ENCODE results near the gene TLE2.

Gene TLE2

DNA sequence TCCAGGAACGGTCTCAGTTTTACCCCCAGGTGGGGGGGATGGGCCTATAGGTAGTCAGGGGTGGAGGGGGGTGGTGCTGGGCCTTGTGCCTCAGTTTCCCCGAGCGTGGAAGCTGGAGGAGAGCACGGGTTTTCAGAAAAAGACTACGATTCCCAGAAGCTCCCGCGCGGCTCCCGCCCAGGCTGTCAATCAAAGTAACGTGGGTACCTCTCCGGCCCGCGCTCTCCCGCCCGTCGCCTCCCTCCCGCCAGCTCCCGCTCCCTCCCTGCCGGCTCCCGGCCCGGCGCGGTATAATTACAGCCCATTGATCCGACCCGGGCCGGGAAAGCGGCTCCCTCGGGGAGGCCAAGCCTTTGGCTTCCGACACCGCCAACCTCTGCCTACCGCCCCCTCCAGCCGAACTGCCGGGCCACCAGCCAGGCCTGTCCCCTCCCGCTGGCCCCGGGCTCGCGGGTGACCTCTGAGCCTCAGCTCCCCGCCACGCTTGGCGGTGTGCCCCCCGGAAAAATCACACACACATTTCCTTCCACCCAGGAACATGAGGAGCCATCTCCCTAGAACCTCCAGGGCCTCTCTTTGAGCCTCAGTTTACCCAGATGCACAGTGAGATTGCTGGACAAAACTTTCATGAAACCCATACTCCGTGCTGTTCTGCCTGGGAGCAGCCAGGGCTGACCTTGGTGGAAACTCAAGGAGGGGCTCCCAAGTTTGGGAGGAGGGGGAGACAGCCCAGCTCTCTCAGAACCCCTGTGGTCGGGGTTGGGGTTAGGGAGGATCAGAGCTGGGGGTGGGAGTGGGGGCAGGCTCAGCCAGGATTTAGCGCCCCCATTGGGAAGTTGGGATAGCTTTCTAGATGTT, 7.3 kb upstream of the TLE2 start:
- DNase-seq: peak; percentile 69

DNA sequence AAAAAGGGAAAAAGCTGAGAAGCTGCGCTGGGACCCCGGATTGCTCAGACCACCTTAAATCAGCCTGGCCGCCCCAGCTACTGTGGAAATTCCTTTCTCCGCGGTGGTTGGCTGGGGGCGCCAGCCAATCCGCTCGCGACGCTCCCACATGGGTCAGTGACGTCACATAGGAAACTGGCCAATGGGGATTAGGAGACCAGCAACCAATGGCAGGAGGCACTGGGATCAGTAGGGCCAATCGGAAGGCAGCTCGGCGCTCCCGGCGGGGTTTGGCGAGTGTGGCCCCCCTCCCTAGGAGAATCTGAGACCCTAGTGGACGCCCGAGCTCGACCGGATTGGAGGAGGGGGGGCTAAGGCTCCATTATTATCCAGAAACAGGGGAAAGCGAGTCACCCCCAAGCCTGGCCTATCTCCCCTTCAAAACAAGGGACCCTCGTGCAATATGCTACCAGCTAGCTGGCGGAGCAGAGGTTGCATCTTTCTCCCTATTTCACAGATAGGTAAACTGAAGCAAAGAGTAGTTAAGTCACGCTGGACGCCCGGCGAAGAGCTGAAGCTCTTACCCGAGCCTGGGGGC, 6.5 kb upstream of the TLE2 start:
- peak; percentile 87 for DNase-seq

DNA sequence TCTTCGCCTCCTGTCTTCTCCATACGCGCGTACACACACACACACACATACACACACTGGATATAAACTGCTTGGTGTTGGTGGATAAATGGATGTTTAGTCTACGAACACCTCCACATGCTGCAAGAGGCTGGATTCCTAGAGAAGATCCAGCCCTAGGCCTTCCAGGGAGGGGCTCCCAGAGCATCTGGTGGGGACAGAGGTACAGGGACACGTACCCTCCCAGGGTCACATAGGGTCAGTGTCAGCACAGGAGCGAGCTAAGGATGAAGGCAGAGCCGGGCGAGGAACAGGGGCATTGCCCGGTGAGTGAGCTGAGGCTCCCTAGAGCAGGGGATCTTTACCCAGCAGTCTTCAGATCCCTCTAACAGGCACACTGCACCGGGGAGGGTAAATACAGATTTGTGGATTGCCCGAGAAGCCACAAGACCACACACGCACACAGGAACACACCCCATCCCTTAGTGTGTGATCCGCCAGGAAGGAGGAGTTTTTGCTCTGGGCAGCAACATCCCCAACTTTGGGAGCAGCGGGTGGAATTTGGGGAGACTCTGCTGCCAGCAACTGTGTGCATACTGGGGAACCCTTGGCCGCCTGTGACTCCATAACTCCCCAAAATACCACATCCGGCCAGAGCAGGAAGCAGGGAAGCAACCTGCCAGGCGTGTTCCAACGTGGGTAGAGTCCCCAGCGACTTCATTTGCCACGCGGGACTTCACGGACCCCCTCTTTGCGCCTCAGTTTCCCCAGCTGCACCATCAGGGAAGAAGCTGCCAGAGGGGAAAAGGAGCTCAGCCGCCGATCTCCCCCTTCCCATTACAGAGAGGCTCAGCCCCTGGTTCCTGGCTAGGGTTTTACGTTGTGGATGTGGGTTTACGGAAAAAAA, 5.8 kb upstream of the TLE2 start:
- peak; percentile 26 for DNase-seq

DNA sequence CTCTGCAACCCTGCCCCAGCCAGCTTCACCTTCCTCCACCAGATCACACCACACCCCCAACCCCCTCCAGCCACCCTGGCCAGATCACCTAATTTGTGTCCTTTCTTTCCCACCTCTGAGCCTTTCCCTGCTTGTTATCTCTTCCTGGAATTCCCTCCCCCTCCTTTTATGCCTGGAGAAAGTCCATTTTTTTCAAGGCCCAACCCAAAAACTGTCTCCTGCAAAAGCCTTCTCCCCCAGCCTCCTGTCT, 5.3 kb upstream of the TLE2 start:
- DNase-seq: no peak

DNA sequence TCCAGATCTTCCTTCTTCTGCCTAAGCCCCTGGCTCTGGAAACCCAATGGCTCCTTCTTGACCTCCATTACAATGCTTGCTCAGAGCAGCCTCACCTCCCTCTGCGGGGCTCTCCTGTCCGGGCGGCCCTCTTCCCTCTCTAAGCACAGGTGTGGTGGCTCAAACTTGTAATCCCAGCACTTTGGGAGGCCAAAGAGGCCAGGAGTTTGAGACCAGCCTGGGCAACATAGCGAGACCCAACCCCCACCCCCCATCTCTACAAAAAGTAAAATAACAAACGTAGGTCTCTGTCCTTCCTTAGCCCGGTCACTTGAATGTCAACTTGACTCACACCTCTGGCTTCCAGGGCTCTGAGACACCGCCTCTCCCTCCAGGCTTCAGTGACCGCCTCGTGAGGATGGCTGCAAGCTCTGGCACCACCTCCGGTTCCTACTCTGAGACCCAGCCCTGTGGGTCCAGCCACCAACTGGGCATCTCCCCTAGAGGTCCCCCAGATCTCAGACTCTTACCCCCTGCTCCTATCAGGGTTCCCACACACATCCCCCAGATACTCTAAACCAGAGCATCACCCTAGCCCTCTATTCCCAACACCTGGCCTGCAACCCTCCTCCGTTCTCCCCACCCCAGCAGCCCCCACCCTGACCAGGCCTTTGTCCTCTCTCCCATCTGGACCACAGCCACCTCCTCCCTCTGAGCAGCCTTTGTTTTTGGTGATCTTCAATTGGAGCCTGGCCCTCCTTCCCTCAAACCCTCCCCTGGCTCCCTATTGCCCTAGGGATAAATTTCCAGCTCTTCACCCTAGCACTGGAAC, 4.7 kb upstream of the TLE2 start:
- no peak for DNase-seq

DNA sequence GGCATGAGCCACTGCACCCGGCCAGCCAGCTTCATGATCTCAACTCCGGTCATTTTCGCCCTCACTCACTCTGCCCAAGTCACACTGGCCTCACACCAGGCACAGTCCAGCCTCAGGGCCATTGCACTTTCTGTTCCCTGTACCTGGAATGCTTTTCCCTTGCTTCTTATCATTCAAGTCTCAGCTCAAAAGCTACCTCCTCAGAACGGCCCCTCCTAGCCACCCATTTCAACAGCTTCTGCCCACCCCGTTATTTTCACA, 2.5 kb upstream of the TLE2 start:
- no peak for DNase-seq

DNA sequence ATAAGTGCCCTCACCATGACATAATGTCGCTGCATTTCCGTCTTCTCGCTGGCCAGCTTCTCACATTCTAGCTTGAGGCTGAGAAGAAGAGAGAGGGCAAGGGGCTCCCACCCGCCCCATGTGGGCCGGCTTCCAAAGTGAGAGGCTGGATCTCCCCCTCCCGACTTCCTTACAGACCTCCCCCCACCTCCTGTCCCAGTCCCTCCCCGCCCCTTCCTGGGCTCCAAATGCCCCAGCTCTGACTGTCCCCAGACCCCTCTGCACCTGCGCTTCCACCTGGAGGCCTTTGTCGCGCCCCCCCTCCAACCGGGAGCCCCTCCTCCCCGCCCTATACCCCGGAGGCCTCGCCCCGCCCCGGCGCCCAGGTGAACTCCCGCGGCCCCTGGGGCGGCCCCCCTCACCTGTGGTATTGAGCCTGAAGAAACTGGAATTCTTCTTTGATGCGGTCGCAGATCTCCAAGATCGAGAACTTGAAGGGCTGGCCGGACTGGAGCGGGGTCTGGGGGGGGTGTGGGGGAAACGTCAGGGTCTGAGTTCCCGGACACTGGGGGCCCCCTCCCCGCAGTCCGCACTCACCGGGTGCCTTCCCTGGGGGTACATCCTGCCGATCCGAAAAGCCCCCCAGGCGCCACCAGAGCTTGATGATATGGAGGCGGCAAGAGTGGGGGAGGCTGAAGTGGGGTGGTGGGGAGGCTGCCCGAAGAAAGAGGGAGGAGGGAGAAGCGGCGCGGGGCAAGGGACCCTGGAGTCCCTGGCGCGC, 595 bp downstream of the TLE2 start:
- peak; percentile 23 for DNase-seq

DNA sequence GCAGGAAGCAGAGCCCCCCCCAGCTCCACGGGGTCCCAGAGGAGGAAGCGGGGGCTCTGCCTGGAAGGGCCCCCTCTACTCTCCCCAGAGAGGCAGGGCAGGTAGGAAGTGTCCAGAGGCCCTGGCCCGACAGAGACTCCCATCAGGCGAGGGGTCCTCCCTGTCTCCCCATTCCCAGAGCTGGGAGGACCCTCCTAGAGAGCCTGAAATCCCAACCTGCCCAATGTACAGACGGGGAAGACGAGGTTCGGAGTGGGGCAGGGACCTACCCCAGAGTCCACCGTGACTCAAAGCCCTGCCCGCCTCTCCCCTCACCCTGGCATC, 1.1 kb downstream of the TLE2 start:
- no peak for DNase-seq

DNA sequence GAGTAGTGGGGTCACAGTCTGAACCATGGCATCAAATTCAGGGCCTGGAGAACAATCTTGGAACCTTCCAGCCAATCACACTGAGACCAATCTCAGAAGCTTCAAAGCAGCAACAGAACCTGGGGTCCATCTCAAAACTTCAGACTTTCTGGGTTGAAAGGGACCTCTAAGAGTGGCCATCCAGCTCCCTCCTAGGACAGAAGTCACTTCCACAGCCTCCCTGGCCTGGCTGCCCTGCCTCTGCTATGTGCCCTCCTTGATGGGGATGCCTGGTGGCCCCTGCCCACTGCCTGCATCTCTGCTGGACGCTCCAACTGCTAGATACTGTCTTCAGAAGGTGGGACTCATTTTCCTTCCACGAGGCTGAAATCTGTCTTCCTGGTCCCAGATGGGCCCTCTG, 1.8 kb downstream of the TLE2 start:
- DNase-seq: no peak

DNA sequence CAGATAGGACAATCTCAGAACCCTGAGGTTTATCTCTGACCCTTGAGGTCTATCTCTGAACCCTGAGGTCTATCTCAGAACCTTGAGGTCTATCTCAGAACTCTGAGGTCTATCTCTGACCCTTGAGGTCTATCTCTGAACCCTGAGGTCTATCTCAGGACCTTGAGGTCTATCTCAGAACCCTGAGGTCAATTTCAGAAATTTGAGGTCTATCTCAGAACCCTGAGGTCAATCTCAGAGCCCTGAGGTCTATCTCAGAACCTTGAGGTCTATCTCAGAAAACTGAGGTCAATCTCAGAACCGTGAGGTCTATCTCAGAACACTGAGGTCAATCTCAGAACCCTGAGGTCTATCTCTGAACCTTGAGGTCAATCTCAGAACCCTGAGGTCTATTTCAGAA, 2.3 kb downstream of the TLE2 start:
- DNase-seq: no peak

DNA sequence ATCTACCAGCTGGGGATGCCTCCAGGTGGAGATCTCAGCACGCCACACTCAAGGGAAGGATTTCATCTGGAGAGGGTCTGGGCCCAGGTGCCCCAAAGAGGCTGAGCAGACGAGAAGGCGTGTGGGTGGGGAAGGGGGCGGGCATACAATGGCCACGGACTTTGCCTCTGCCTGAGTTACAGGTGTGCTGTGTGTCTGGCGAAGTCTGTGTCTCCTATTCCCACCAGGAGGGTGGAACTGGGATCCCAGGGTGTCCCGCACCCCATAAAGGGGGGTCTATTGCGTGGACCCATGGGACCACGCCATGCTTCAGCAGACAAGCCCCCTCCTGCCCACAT, 3.6 kb downstream of the TLE2 start:
- DNase-seq: no peak

DNA sequence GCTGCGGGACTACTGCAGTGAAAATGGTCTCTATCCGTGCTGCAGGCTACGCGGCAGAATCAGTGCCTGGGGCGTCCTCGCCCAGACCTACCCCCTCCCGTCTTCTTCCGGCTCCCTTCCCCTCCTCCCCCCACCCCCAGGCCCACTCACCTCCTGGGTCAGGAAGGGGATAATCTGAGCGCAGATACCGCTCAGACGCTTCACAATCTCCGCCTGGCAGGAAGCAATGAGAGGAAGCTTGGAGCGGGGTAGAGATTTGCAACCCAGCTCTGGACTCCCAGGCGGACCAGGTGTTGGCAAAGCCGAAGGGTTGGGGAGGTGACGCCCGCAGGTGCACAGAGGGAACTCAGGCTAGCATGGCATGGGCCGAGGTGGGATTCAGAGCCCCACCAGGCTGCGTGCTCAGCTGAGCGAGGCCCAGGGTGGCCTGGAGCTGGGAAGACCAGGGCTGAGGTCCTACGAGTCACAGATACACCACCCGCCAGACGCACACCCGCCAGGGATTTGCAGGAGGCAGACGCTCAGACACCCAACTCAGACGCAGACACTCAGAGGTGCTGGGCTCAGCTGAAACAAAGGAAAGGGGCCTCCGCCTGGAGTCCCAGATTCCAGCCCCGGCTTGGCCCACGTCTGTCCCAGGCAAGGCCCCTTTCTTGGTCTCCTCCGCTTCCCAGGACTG, 4.1 kb downstream of the TLE2 start:
- DNase-seq: no peak

DNA sequence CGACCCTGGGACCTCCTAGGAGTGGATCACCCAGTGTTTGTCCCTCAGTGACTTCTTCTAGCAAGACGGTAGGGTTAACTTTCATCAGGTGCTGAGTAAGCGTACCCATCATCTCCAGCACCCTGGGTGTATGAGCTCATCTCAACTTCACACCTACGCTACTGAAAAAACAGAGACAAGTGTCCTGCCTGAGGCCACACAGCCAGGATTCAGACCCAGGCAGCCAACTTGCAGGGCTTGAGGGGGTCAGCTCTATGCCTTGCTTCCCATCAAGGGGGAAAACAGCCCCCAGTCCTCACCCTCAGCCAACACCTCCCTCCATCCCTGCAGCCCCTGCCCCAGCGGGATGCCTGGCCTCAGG, 4.6 kb downstream of the TLE2 start:
- DNase-seq: no peak

DNA sequence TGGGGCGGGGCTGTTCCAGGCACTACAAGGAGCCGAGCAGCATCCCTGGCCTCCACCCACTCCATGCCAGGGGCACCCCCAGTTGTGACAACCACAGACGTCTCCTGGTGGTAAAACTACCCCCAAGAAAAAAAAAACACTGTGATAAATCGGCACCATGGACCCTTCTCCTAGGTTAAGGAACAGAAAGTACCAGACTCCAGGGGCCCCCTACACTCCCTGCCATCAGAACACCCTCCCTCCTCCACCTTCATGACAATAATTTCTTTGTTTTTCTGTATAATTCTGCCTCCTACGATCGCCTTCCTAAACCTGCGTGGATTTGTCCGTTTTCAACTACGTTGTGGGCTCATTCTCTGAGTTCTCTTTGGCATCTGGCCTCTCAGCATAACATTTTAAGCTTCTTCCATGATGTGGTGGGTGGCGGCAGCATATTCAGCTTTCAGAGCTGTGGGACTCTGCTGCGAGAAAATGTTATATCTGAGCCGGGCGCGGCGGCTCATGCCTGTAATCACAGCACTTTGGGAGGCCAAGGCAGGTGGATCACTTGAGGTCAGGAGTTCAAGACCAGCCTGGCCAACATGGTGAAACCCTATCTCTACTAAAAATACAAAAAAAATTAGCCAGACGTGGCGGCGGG, 8.6 kb downstream of the TLE2 start:
- no peak for DNase-seq

DNA sequence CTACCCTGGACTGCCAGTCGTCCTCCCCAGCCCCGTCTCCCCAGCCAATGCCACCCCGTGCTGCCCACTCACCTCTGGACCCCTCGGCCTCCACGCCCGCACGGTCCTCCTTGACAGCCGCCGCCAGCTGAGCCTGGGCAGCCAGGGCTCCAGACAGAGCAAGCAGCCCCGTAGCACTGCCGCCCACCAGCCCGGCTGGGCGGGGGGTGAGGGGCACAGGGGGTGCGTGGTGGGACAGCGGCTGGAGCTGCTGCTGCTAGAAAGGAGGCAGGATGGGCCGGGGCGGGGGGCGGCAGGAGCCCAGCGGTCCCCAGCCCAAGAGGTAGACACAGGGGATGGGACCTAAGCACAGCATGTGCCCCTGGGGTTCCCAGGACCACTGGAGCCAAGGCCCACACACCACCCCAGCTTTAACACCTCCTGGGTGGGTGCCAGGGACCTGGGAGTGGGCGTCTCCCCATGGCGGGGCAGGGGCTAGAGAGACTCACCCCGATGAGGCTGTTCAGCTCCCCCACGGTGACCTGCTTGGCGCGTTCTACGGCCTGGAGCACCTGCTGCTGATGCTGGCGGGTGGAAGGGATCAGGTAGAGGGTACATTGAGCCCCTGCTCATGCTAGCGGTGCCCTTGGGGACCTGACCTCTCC, 9.7 kb downstream of the TLE2 start:
- no peak for DNase-seq

DNA sequence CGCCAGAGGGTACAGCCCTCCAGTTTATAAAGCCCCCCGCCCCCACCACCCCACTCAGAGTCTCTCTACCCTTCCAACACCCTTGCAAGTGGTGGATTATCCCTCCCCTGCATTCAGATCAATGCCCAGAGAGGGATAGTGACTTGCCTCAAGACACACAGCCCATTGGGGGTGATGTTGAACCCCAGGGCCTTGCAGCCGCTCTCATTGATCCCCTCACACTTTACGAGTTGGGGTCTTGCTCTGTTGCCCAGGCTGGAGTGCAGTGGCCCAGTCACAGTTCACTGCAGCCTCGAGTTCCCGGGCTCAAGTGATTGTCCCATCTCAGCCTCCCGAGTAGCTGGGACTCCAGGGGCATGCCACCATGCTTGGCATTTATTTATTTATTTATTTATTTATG, 11.2 kb downstream of the TLE2 start:
- no peak for DNase-seq

DNA sequence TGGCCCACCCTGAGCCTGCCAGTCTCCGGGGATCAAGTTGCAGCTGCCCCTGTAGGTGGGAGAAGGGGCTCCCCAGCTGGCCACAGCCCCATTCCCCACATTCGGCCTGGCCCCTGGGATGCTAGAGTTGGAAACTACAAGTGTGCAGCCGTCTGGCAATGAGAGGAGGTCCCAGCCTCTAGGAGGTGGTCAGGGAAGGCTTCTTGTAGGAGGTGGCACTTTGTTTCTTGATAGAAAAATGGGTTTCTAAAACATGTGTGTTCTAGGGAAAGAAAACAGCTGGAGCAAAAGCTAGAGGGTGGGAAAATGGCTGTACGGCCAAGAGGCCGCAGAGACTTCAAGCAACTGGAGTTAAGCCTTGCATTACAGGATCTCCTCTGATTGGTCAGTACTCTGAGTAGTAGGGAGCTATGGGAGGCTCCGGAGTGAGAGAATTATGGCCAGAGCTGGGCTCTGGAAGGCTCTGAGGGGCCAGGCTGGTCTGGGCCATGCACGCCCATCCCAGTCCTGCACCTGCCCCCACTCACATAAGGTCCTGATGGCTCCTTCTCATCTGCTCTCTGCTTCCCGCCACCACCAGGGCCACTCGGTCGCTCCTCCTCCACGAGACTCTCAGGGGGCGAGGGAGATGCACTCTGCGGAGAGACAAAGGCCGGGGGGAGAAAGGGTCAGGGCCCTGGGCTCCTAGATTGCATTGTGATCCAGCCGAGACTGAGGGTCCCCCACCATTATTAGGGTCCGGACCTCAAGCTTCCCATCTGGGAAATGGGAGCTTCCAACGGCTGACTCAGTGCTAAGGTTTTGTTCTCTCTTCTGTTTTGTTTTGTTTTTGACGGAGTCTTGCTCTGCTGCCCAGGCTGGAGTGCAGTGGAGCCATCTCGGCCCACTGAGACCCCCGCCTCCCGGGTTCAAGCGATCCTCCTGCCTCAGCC, 13.7 kb downstream of the TLE2 start:
- DNase-seq: no peak

DNA sequence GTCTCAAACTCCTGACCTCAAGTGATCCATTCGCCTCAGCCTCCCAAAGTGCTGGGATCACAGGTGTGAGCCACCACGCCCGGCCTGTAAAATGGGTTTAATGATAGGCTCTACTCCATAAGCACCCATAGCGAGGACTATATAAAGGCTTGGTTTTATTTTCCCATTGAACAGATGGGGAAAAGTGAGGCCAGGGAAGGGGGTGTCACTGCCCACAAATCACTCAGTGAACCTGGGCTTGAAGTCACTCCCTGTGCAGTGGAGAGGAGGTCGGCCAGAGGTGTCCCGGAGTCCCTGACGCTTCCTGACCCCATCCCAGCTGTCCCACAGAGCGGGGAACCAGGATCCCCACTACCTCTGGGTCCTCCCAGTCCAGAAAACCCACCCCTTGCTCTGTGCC, 14.9 kb downstream of the TLE2 start:
- DNase-seq: no peak

DNA sequence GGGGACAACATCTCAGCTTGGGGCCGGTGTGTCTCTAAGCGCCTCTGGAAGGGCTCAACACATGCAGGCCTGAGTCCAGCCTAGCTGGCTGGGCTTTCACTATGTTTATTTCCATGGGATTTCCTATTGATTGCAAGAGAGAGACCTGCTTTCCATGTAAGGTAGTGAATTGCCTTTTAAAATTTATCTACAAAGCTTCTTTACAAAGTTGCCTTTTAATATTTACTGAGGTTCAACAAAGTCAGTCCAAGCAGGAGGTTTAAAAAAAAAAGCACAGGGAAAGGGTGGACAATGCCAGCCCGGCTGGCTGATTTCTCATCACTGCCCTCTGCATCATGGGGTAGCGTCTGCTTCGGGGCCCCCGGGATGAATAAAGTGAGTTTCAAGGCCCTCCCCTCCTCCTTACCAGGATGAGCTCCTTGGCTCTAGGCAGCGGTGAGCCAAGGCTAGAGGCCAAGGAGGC, 15.8 kb downstream of the TLE2 start:
- no peak for DNase-seq

DNA sequence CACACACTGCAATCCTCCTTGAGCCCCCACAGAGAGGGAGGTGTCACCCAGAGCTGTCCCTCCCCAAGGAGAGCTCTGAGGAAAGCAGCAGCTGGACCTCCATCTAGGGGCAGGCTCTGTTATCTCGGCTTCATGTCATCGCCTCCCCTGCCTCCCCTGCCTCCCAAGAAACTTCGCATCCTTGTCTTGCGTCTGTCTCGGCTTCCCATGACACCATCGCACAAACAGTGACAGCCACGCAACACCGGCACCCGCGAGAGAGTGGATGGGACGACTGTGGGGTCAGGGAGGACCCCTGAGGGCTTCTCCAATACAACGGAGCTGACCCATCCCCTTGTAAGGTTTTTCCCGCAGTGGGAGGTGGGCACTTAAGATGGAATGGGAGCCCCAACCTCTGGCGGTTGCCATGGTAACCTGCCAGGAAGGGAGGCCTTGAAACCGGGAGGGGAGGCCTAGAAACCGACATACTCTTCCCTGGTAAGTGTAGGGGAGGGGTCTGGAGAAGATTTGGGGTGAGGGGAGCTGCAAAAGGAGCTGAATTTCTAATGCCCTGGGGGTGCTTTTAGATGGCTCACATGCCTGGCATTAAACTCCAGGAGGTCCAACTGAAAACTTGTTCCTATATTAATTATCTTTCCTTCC, 16.3 kb downstream of the TLE2 start:
- no peak for DNase-seq

Data from T-helper 9 cell (primary cell).